Endothelial cell of umbilical vein (primary cell): ENCODE data around the gene SMR3B.

Experiments
- EZH2 ChIP-seq: IDR thresholded peaks from 2 replicates; pipeline ENCODE4 v1.6.1; 2012; ENCODE audit warnings: borderline replicate concordance, low read depth, mild to moderate bottlenecking, moderate library complexity, low read length, inconsistent platforms; ENCODE audit not compliant: severe bottlenecking
- GATA2 ChIP-seq: IDR thresholded peaks from 2 replicates; pipeline ENCODE4 v1.7.0; 2011; ENCODE audit warnings: low read depth, mild to moderate bottlenecking, moderate library complexity, mixed read lengths, low read length; ENCODE audit not compliant: insufficient read length, insufficient read depth
- JUN ChIP-seq: IDR thresholded peaks from 2 replicates; pipeline ENCODE4 v1.6.1; 2011; ENCODE audit warnings: borderline replicate concordance, low read depth; ENCODE audit not compliant: insufficient read length, insufficient read depth
- POLR2A ChIP-seq: IDR thresholded peaks from 2 replicates; pipeline ENCODE4 v1.6.1; 2012; ENCODE audit warnings: low read depth, mild to moderate bottlenecking, control low read depth, low read length
- TF ChIP-seq, protein P1 (sequence below), 2 donors: IDR thresholded peaks; 1 replicate in 1 of 2; 2 replicates in 1 of 2; pipeline ENCODE4 v1.5.1; 2011; ENCODE audit warnings: low read length in 2 of 2, mild to moderate bottlenecking in 2 of 2, moderate library complexity in 2 of 2, control low read depth in 1 of 2, inconsistent platforms in 1 of 2, low read depth in 1 of 2; ENCODE audit not compliant: insufficient read depth in 1 of 2; ENCODE audit errors: extremely low read depth in 1 of 2

DNA sequence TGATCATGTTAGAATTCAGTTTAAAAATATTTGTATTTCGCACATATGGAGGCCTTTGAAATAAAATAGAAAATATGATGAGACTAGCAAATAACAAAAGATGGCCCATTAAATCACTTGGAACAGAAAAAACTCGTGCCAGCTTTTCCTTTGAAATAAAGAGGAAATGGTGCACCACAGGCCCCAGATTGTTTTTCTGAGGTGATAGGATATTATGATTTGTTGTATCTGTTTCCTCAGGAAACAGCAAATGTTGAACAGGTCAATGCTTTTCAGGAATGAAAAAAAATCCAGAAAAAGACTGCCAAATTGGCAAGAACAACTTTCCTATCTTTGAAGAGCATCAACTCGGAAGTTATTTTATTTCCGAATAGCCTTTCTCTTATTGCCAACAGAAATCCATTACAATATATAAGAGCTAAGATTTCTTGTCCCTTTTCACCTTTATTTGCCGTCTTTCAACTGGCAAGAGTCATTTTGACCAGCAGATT lies at the start of gene SMR3B:
- TF ChIP-seq, protein P1, sequence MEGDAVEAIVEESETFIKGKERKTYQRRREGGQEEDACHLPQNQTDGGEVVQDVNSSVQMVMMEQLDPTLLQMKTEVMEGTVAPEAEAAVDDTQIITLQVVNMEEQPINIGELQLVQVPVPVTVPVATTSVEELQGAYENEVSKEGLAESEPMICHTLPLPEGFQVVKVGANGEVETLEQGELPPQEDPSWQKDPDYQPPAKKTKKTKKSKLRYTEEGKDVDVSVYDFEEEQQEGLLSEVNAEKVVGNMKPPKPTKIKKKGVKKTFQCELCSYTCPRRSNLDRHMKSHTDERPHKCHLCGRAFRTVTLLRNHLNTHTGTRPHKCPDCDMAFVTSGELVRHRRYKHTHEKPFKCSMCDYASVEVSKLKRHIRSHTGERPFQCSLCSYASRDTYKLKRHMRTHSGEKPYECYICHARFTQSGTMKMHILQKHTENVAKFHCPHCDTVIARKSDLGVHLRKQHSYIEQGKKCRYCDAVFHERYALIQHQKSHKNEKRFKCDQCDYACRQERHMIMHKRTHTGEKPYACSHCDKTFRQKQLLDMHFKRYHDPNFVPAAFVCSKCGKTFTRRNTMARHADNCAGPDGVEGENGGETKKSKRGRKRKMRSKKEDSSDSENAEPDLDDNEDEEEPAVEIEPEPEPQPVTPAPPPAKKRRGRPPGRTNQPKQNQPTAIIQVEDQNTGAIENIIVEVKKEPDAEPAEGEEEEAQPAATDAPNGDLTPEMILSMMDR (IDR thresholded peaks at IDR 0.05; ENCODE audit: extremely low read depth in 1 of 2, insufficient read depth in 1 of 2, low read depth in 1 of 2, low read length in 2 of 2), result no peak
- TF ChIP-seq JUN, result no peak
- TF ChIP-seq POLR2A, result no peak
- TF ChIP-seq GATA2, result no peak
- no peak for TF ChIP-seq EZH2
